Endodermal cell (in vitro differentiated cells): Measurements from ENCODE around the gene LIPE. TPM values are rescaled to one million over a fixed set of nuclear protein-coding genes. Genes with fewer than 3 reads are reported as not detected.
A peak's percentile ranks its signal among the peaks of the same experiment; 100 is the strongest.

ENCODE experiments used
- DNase-seq: peaks from one replicate; pipeline ENCODE4 v3.0.0-alpha.2; 2017
- H3K27ac ChIP-seq: 2 replicates; pipeline ENCODE4 v1.5.1; 2013; ENCODE audit warnings: mild to moderate bottlenecking, low read depth, low read length, moderate library complexity
- H3K27me3 ChIP-seq: 2 replicates; pipeline ENCODE4 v1.6.1; 2013; ENCODE audit warnings: mild to moderate bottlenecking, low read length, moderate library complexity; ENCODE audit not compliant: insufficient read depth, control insufficient read depth, poor library complexity, severe bottlenecking
- H3K36me3 ChIP-seq: 2 replicates; pipeline ENCODE4 v1.7.0; 2013; ENCODE audit warnings: mild to moderate bottlenecking, low read length, moderate library complexity; ENCODE audit not compliant: control insufficient read depth, insufficient read depth
- H3K4me1 ChIP-seq: one replicate; pipeline ENCODE4 v1.7.0; 2013; ENCODE audit warnings: low read length; ENCODE audit not compliant: control insufficient read depth, insufficient read depth
- H3K4me3 ChIP-seq: 2 replicates; pipeline ENCODE4 v1.5.1; 2013; ENCODE audit warnings: mild to moderate bottlenecking, low read length, moderate library complexity
- H3K9ac ChIP-seq: 2 replicates; pipeline ENCODE4 v1.6.1; 2013; ENCODE audit warnings: mild to moderate bottlenecking, low read length, moderate library complexity; ENCODE audit not compliant: poor library complexity, severe bottlenecking; ENCODE audit errors: extremely low read depth
- H3K9me3 ChIP-seq: 2 replicates; pipeline ENCODE4 v1.6.1; 2013; ENCODE audit warnings: mild to moderate bottlenecking, low read length, moderate library complexity; ENCODE audit not compliant: control insufficient read depth
- H3K27ac Mint-ChIP-seq: 2 replicates; pipeline ENCODE4 v1.8.0; 2020; ENCODE audit warnings: mixed read lengths
- H3K27me3 Mint-ChIP-seq: 2 replicates; pipeline ENCODE4 v1.8.0; 2021; ENCODE audit warnings: mild to moderate bottlenecking, mixed read lengths; ENCODE audit not compliant: insufficient read depth
- H3K36me3 Mint-ChIP-seq: 2 replicates; pipeline ENCODE4 v1.8.0; 2020; ENCODE audit warnings: low read depth, mixed read lengths
- H3K4me1 Mint-ChIP-seq: 2 replicates; pipeline ENCODE4 v1.8.0; 2020; ENCODE audit warnings: mixed read lengths
- H3K4me3 Mint-ChIP-seq: 2 replicates; pipeline ENCODE4 v1.8.0; 2020; ENCODE audit warnings: mild to moderate bottlenecking, moderate library complexity, mixed read lengths
- H3K9me3 Mint-ChIP-seq: 2 replicates; pipeline ENCODE4 v1.8.0; 2020; ENCODE audit warnings: mild to moderate bottlenecking, mixed read lengths
- CTCF ChIP-seq: fragments of 200-600 bp; sonication (generic); conservative IDR thresholded peaks from 2 replicates; pipeline ENCODE4 v1.5.0; 2021; ENCODE audit warnings: antibody characterized with exemption, mild to moderate bottlenecking
- WGBS, 2 experiments: methylation state at CpG; one replicate each; pipeline versions ENCODE4 v1.1.5 to v1.1.7; 2013; ENCODE audit warnings: missing lambda C conversion rate in 2 of 2, mixed read lengths in 1 of 2; ENCODE audit not compliant: insufficient coverage in 1 of 2, insufficient read length in 1 of 2; 5-methylcytosine and 5-hydroxymethylcytosine counted together
- total RNA-seq, 2 donors: library from RNA; stranded (reverse); fragmentation: NEBNext Ultra II Directional in 1 of 2; extraction: Animal tissue kit (Norgen Biotek cat#: 25700) in 1 of 2; gene quantifications; 2 replicates in 1 of 2; 3 replicates in 1 of 2; pipeline ENCODE4 v1.2.1, GENCODE V29; 2021

Gene LIPE
- total RNA-seq, 2 donors from 2014 or later = 5.9 to 8.1 TPM

GRCh38 chr19:42388851-42389489 lies 38.2 kb downstream of the LIPE start:
- 89% methylated on average over 7 to 19 of the region's 20 CpGs for WGBS, 2 experiments
- H3K27me3 Mint-ChIP-seq = peaks cover 49% of the 10 kb centered on the region
- peaks cover 4% of the 10 kb centered on the region for H3K4me1 ChIP-seq

GRCh38 chr19:42386974-42387707 lies 40.0 kb downstream of the LIPE start:
- DNase-seq = peak; percentile 95
- peak overlapping the region; percentile 80 for H3K4me3 ChIP-seq
- no peaks in the 10 kb centered on the region for H3K9me3 Mint-ChIP-seq
- H3K36me3 Mint-ChIP-seq = no peaks in the 10 kb centered on the region
- H3K27ac Mint-ChIP-seq = peak overlapping the region; percentile 56
- peak; percentile 78 for TF ChIP-seq CTCF
- WGBS, 2 experiments = 0 to 2% methylated on average over 4 to 46 of the region's 48 CpGs
- H3K27ac ChIP-seq = no peak overlapping the region
- no peaks in the 10 kb centered on the region for H3K36me3 ChIP-seq
- H3K4me1 Mint-ChIP-seq = peaks cover 4% of the 10 kb centered on the region
- peaks cover 43% of the 10 kb centered on the region for H3K27me3 Mint-ChIP-seq
- H3K9me3 ChIP-seq = no peaks in the 10 kb centered on the region
- H3K27me3 ChIP-seq = peaks cover 24% of the 10 kb centered on the region
- H3K4me3 Mint-ChIP-seq = peak overlapping the region; percentile 58
- H3K9ac ChIP-seq = peak overlapping the region; percentile 54
- H3K4me1 ChIP-seq = peaks cover 4% of the 10 kb centered on the region

More at GRCh38 chr19:42388851-42389489, 38.2 kb downstream of the LIPE start:
- no peak for DNase-seq
- H3K36me3 ChIP-seq = no peaks in the 10 kb centered on the region
- Mint-ChIP-seq H3K4me3 (no peak overlapping the region), H3K36me3 (no peaks in the 10 kb centered on the region), H3K4me1 (peaks cover 4% of the 10 kb centered on the region), H3K9me3 (no peaks in the 10 kb centered on the region), H3K27ac (no peak overlapping the region)
- no peak overlapping the region for H3K4me3 ChIP-seq
- no peak for TF ChIP-seq CTCF
- no peak overlapping the region for H3K9ac ChIP-seq
- H3K27ac ChIP-seq = no peak overlapping the region
- H3K9me3 ChIP-seq = no peaks in the 10 kb centered on the region
- H3K27me3 ChIP-seq = peaks cover 24% of the 10 kb centered on the region

GRCh38 chr19:42380155-42380554 lies 47.0 kb downstream of the LIPE start:
- no peak overlapping the region for H3K27ac Mint-ChIP-seq
- Histone ChIP-seq H3K4me1 (no peaks in the 10 kb centered on the region), H3K27me3 (no peaks in the 10 kb centered on the region), H3K9me3 (no peaks in the 10 kb centered on the region), H3K9ac (no peak overlapping the region), H3K27ac (no peak overlapping the region), H3K36me3 (no peaks in the 10 kb centered on the region), H3K4me3 (no peak overlapping the region)
- TF ChIP-seq CTCF = no peak
- no peak overlapping the region for H3K4me3 Mint-ChIP-seq
- no peak for DNase-seq
- H3K9me3 Mint-ChIP-seq = no peaks in the 10 kb centered on the region
- 82 to 92% methylated on average over 4 to 6 of the region's 6 CpGs for WGBS, 2 experiments
- H3K27me3 Mint-ChIP-seq = peaks cover 18% of the 10 kb centered on the region
- no peaks in the 10 kb centered on the region for H3K4me1 Mint-ChIP-seq
- H3K36me3 Mint-ChIP-seq = peaks cover 9% of the 10 kb centered on the region
